A549 (cell line): ENCODE measurements around the gene ZNF185. TPM values are rescaled to one million over a fixed set of nuclear protein-coding genes. Genes with fewer than 3 reads are reported as not detected.

ENCODE experiments used
- ATAC-seq, 2 experiments: fragments of 200-7000 bp in 1 of 2; fragments of >200 bp in 1 of 2; cut with Nextera tagmentation in 1 of 2; cut with Tn5 transposase in 1 of 2; 3 replicates each; pipeline versions ENCODE4 v1.8.0 to v1.9.1; 2018 to 2020; ENCODE audit warnings: mild to moderate bottlenecking in 1 of 2, moderate library complexity in 1 of 2
- CTCF ChIA-PET: fragments of 300-600 bp; sonication (Branson Sonifier 250); formaldehyde crosslinking; extraction: SDS; loops from one replicate; lab custom pipeline; 2021; ENCODE audit warnings: antibody characterized with exemption, inconsistent platforms; lab: Yijun Ruan, JAX
- POLR2A ChIA-PET: fragments of 350-600 bp; formaldehyde crosslinking; extraction: SDS; loops from one replicate; lab custom pipeline; 2021; ENCODE audit warnings: antibody characterized with exemption, inconsistent platforms; lab: Yijun Ruan, JAX
- DNase-seq, 2 experiments: peaks; one replicate each; pipeline versions ENCODE4 v3.0.0 to v3.0.0-alpha.2; 2011 to 2016; ENCODE audit warnings: low read depth in 1 of 2, low spot score in 1 of 2
- FAIRE-seq: peaks from 2 replicates; lab custom pipeline; 2011; peaks lifted over from hg19 to GRCh38; lab: Jason Lieb, UNC
- H3K27ac ChIP-seq, 2 experiments: fragments of >200 bp; sonication (Bioruptor Twin); formaldehyde crosslinking; 3 replicates each; pipeline ENCODE4 v1.5.1; 2016 to 2017
- H3K4me1 ChIP-seq: fragments of >200 bp; sonication (Bioruptor Twin); formaldehyde crosslinking; 3 replicates; pipeline ENCODE4 v1.6.1; 2016
- H3K4me2 ChIP-seq: fragments of >200 bp; sonication (Bioruptor Twin); formaldehyde crosslinking; 3 replicates; pipeline ENCODE4 v1.6.1; 2016
- H3K4me3 ChIP-seq: fragments of >200 bp; sonication (Bioruptor Twin); formaldehyde crosslinking; 3 replicates; pipeline ENCODE4 v1.5.1; 2016
- H3K9me3 ChIP-seq: fragments of >200 bp; sonication (Bioruptor Twin); formaldehyde crosslinking; 3 replicates; pipeline ENCODE4 v1.6.1; 2016
- BHLHE40 ChIP-seq: IDR thresholded peaks from 2 replicates; pipeline ENCODE4 v1.6.1; 2012; ENCODE audit warnings: low read depth, low read length, inconsistent platforms
- CEBPB ChIP-seq, 2 experiments: fragments of >200 bp in 1 of 2; sonication (Bioruptor Twin) in 1 of 2; formaldehyde crosslinking in 1 of 2; IDR thresholded peaks; 2 replicates each; pipeline ENCODE4 v1.6.1; 2012 to 2016
- EP300 ChIP-seq, 2 experiments: fragments of >200 bp; sonication (Bioruptor Twin); formaldehyde crosslinking; IDR thresholded peaks; 2 replicates in 1 of 2; 3 replicates in 1 of 2; pipeline ENCODE4 v1.6.1; 2016 to 2017
- FOSB ChIP-seq: fragments of 250-450 bp; sonication (Bioruptor Pico); IDR thresholded peaks from 2 replicates; pipeline ENCODE4 v1.5.0; 2020; ENCODE audit warnings: mild to moderate bottlenecking, moderate library complexity
- FOSL2 ChIP-seq, 2 experiments: fragments of 450-650 bp in 1 of 2; fragments of >200 bp in 1 of 2; sonication (Bioruptor Twin) in 1 of 2; formaldehyde crosslinking; IDR thresholded peaks; 2 replicates each; pipeline versions ENCODE4 v1.5.0 to v1.6.1; 2016 to 2020; ENCODE audit warnings: mild to moderate bottlenecking in 1 of 2, moderate library complexity in 1 of 2
- FOXS1 ChIP-seq: fragments of 250-450 bp; sonication (Bioruptor Pico); IDR thresholded peaks from 2 replicates; pipeline ENCODE4 v1.5.0; 2020; ENCODE audit warnings: mild to moderate bottlenecking, moderate library complexity
- HDAC2 ChIP-seq: fragments of 200-600 bp; sonication (generic); IDR thresholded peaks from 2 replicates; pipeline ENCODE4 v1.6.1; 2016
- HOXB13 ChIP-seq: fragments of 250-450 bp; sonication (Bioruptor Pico); IDR thresholded peaks from 2 replicates; pipeline ENCODE4 v1.5.0; 2020; ENCODE audit warnings: low read depth, mild to moderate bottlenecking, moderate library complexity
- JUNB ChIP-seq: fragments of >200 bp; sonication (Bioruptor Twin); formaldehyde crosslinking; IDR thresholded peaks from 2 replicates; pipeline ENCODE4 v1.6.1; 2016
- KDM1A ChIP-seq: fragments of 200-600 bp; sonication (generic); IDR thresholded peaks from 2 replicates; pipeline ENCODE4 v1.6.1; 2016; ENCODE audit warnings: low read depth, mild to moderate bottlenecking
- NFE2L2 ChIP-seq: fragments of 150-350 bp; conservative IDR thresholded peaks from 2 replicates; pipeline ENCODE4 v1.6.1; 2014; ENCODE audit warnings: low read length
- NR3C1 ChIP-seq: fragments of >200 bp; sonication (Bioruptor Twin); formaldehyde crosslinking; IDR thresholded peaks from 3 replicates; pipeline ENCODE4 v1.6.1; 2017
- PHF8 ChIP-seq: fragments of 200-600 bp; sonication (generic); IDR thresholded peaks from 2 replicates; pipeline ENCODE4 v1.6.1; 2016; ENCODE audit warnings: low read depth, mild to moderate bottlenecking, antibody characterized with exemption, moderate library complexity, borderline replicate concordance
- RAD21 ChIP-seq, 2 experiments: fragments of >200 bp in 1 of 2; sonication (Bioruptor Twin) in 1 of 2; formaldehyde crosslinking in 1 of 2; IDR thresholded peaks in 1 of 2; conservative IDR thresholded peaks in 1 of 2; 2 replicates in 1 of 2; 3 replicates in 1 of 2; pipeline ENCODE4 v1.6.1; 2012 to 2018; ENCODE audit warnings: inconsistent platforms in 1 of 2
- RFX5 ChIP-seq: fragments of 450-650 bp; IDR thresholded peaks from 2 replicates; pipeline ENCODE4 v1.7.1; 2014; ENCODE audit warnings: antibody characterized with exemption, mild to moderate bottlenecking, moderate library complexity
- SREBF2 ChIP-seq: fragments of 450-650 bp; IDR thresholded peaks from 2 replicates; pipeline ENCODE4 v1.6.1; 2014; ENCODE audit warnings: mild to moderate bottlenecking, moderate library complexity
- ZFP36 ChIP-seq: fragments of 450-650 bp; IDR thresholded peaks from 2 replicates; pipeline ENCODE4 v1.6.1; 2014; ENCODE audit warnings: borderline replicate concordance; ENCODE audit not compliant: partially characterized antibody
- ZNF302 ChIP-seq: fragments of 250-450 bp; sonication (Bioruptor Pico); IDR thresholded peaks from 2 replicates; pipeline ENCODE4 v1.9.0; 2021; ENCODE audit warnings: inconsistent platforms, mild to moderate bottlenecking, moderate library complexity
- WGBS: methylation state at CpG from one replicate; pipeline ENCODE4 v1.1.6; 2017; ENCODE audit errors: missing lambda C conversion rate; 5-methylcytosine and 5-hydroxymethylcytosine counted together
- polyA plus RNA-seq, 4 experiments: library from polyadenylated mRNA; depleted of rRNA in 3 of 4; stranded (reverse); fragments of >200 nt; fragmentation: RNase III in 1 of 4; extraction: RNeasy Plus Mini Kit Qiagen cat#74134 plus additional on column Dnase treatment in 1 of 4; gene quantifications; 2 replicates in 3 of 4; 3 replicates in 1 of 4; pipeline ENCODE4 v1.2.3, GENCODE V29; 2011 to 2017
- TF ChIP-seq, protein P1 (sequence below): IDR thresholded peaks from 2 replicates; pipeline ENCODE4 v1.6.1; 2012
- TF ChIP-seq, protein P2 (sequence below): fragments of >200 bp; sonication (Bioruptor Twin); formaldehyde crosslinking; IDR thresholded peaks from 3 replicates; pipeline ENCODE4 v1.6.1; 2016
- TF ChIP-seq, protein P3 (sequence below): fragments of >200 bp; sonication (Bioruptor Twin); formaldehyde crosslinking; IDR thresholded peaks from 2 replicates; pipeline ENCODE4 v1.6.1; 2016

Gene ZNF185
- polyA plus RNA-seq, 2 of the 4 experiments (the other 2 are of a cell fraction): 5.0 to 11.2 TPM

DNA sequence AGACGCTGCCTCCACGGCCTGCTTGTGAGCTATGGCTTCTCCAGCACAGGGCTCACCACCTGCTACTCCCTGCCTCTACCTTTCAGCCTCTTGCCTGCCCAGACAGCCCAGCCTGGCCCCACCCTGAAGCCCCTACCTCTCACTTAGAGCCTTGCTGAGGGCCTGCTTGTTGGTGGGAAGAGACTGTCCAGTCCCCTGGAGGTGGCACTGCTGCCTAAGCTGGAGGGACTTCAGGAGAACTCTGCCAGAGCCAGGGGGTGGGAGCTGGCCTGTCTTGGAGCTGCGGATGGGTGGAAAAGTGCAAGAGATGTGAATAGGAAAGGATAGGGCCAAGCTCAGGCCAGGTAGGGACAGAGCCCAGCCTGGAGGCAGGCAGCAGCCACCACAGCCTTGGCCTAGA is 2.7 kb upstream of the ZNF185 start (continued):
- TF ChIP-seq, protein P1, sequence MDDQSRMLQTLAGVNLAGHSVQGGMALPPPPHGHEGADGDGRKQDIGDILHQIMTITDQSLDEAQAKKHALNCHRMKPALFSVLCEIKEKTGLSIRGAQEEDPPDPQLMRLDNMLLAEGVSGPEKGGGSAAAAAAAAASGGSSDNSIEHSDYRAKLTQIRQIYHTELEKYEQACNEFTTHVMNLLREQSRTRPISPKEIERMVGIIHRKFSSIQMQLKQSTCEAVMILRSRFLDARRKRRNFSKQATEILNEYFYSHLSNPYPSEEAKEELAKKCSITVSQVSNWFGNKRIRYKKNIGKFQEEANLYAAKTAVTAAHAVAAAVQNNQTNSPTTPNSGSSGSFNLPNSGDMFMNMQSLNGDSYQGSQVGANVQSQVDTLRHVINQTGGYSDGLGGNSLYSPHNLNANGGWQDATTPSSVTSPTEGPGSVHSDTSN: no peak
- TF ChIP-seq, protein P2, sequence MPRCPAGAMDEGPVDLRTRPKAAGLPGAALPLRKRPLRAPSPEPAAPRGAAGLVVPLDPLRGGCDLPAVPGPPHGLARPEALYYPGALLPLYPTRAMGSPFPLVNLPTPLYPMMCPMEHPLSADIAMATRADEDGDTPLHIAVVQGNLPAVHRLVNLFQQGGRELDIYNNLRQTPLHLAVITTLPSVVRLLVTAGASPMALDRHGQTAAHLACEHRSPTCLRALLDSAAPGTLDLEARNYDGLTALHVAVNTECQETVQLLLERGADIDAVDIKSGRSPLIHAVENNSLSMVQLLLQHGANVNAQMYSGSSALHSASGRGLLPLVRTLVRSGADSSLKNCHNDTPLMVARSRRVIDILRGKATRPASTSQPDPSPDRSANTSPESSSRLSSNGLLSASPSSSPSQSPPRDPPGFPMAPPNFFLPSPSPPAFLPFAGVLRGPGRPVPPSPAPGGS: no peak
- TF ChIP-seq FOXS1: no peak
- TF ChIP-seq JUNB: no peak
- no peak for TF ChIP-seq RAD21 (conservative IDR thresholded peaks at IDR 0.05 in 1 of 2, IDR thresholded peaks at IDR 0.05 in 1 of 2)
- TF ChIP-seq RFX5: no peak

DNA sequence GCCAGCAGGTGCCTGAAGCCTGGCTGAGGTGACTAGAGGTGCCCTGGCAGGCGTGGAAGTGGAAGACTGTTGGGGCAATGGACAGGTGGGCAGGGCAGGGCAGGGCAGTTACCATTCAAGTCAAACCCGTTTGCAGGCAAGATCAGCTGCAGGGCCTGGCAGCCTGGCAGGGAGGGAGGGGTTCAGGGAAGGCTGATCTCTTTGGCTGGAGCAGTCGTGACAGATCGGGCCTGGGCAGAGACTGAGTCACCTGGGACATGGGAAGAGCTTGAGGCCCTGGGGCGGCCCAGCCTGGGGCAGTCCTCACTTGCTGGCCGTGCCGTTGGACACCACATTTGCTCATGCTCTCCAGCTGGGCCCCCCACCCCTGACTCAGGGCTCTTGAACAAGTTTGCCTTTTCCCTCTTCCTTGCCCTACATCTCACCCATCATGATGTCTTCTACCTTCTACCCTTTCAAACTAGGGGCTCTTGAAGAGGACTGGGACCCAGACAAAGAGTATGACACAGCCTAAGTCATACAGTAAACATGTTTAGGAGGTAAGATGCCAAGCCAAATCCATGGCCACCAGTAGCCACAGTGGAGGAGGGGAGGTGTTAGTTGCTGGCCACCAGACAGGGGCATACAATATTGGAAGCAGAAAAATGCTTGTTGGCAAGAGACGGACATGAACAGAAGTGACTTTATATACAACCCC is 2.0 kb upstream of the ZNF185 start:
- no peaks in the 10 kb centered on the region for H3K9me3 ChIP-seq
- POLR2A ChIA-PET: no interaction called here
- H3K27ac ChIP-seq: no peak overlapping the region
- H3K4me1 ChIP-seq: peaks cover 10% of the 10 kb centered on the region
- CTCF ChIA-PET: interaction anchor here (2.1 kb wide), 1 partner anchor 10 kb away, joined by 7 read pairs; no protein-coding TSS in a partner anchor
- 53% methylated on average over 6 of the region's 8 CpGs for WGBS
- no peak for ATAC-seq
- DNase-seq: no peak
- H3K4me2 ChIP-seq: no peak overlapping the region; the same call in 2 of the 3 replicates
- H3K4me3 ChIP-seq: no peak overlapping the region
- TF ChIP-seq BHLHE40 (no peak), JUNB (no peak), NR3C1 (no peak), SREBF2 (no peak), FOSB (CRISPR knock-in tag) (no peak), ZFP36 (no peak)
- FAIRE-seq: peak; percentile 63

DNA sequence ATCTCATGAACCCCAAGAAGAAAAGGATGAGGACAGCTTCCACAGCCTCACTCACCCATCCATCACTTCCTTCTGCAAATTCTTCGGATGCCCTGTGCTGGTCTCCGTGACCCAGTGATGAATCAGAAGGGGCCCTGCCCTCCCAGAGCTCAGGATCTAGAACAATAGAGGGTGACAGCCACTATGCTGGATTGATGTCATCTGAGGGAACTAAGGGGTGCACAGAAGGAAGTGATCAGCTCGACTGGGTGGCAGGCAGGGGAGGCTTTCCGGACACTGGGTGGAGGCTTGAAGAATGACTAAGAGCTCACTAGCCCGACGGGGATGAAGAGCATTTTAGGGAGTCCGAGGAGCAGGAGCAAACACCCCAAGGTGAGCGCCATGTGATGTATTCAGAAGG is 1.4 kb upstream of the ZNF185 start:
- no peaks in the 10 kb centered on the region for H3K9me3 ChIP-seq
- no peak for TF ChIP-seq EP300 (IDR thresholded peaks at IDR 0.05)
- TF ChIP-seq HOXB13 (CRISPR knock-in tag): no peak
- no peak for TF ChIP-seq CEBPB (IDR thresholded peaks at IDR 0.05)
- no peak for TF ChIP-seq PHF8
- TF ChIP-seq NFE2L2: no peak
- TF ChIP-seq HDAC2: no peak
- no peak for TF ChIP-seq KDM1A
- no peak for TF ChIP-seq RAD21 (conservative IDR thresholded peaks at IDR 0.05 in 1 of 2, IDR thresholded peaks at IDR 0.05 in 1 of 2)
- no peak for TF ChIP-seq FOSL2 (IDR thresholded peaks at IDR 0.05)
- TF ChIP-seq FOSL2 (CRISPR knock-in tag; IDR thresholded peaks at IDR 0.05): no peak
- TF ChIP-seq, protein P3, sequence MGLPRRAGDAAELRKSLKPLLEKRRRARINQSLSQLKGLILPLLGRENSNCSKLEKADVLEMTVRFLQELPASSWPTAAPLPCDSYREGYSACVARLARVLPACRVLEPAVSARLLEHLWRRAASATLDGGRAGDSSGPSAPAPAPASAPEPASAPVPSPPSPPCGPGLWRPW: no peak
- TF ChIP-seq ZNF302: no peak
- TF ChIP-seq SREBF2: no peak
- no peak for TF ChIP-seq FOSB (CRISPR knock-in tag)
- FAIRE-seq: peak; percentile 23
- peak; percentile 27 to 41 for DNase-seq
- ChIA-PET CTCF (interaction anchor here (2.1 kb wide), 1 partner anchor 9 kb away, joined by 7 read pairs; no protein-coding TSS in a partner anchor), POLR2A (no interaction called here)
- H3K4me1 ChIP-seq: peaks cover 10% of the 10 kb centered on the region
- ATAC-seq: peak in 1 of 2 experiments; percentile 4; a peak in 1 of 6 replicates
- H3K4me2 ChIP-seq: peak overlapping the region; percentile 96; the same call in 1 of the 3 replicates
- no peak overlapping the region for H3K4me3 ChIP-seq
- H3K27ac ChIP-seq: no peak overlapping the region
- 21% methylated on average over 8 of the region's 8 CpGs for WGBS
